MG63 (cell line): Measurements from ENCODE around the gene ESYT2. TPM values are rescaled to one million over a fixed set of nuclear protein-coding genes. Genes with fewer than 3 reads are reported as not detected.

Experiments
- DNase-seq: peaks from one replicate; pipeline ENCODE4 v3.0.0-alpha.2; 2020
- H3K27me3 ChIP-seq: fragments of 250-450 bp; sonication (Bioruptor Pico); 2 replicates; pipeline ENCODE4 v1.5.1; 2020; ENCODE audit warnings: mild to moderate bottlenecking, moderate library complexity
- H3K36me3 ChIP-seq: fragments of 250-450 bp; sonication (Bioruptor Pico); 2 replicates; pipeline ENCODE4 v1.5.1; 2020; ENCODE audit warnings: mild to moderate bottlenecking, moderate library complexity
- H3K4me3 ChIP-seq: fragments of 250-450 bp; sonication (Bioruptor Pico); 2 replicates; pipeline ENCODE4 v1.5.1; 2020; ENCODE audit warnings: mild to moderate bottlenecking, moderate library complexity
- H3K9me3 ChIP-seq: fragments of 250-450 bp; sonication (Bioruptor Pico); 2 replicates; pipeline ENCODE4 v1.5.1; 2020; ENCODE audit warnings: mild to moderate bottlenecking, moderate library complexity
- total RNA-seq: library from RNA; depleted of rRNA; stranded (reverse); fragments of >200 nt; shearing (Covaris generic); gene quantifications from 2 replicates; pipeline ENCODE4 v1.2.3, GENCODE V29; 2014; ENCODE audit warnings: low replicate concordance

The ESYT2 gene
- total RNA-seq, 1 experiment from 2014 or later, result 38.2 TPM

GRCh38 chr7:158816995-158817394 is 12.3 kb downstream of the ESYT2 start:
- no peak for DNase-seq
- Histone ChIP-seq H3K9me3 (no peaks in the 10 kb centered on the region), H3K4me3 (no peak overlapping the region), H3K36me3 (no peaks in the 10 kb centered on the region), H3K27me3 (no peaks in the 10 kb centered on the region)

- Histone ChIP-seq H3K27me3 (no peaks in the 10 kb centered on the region), H3K4me3 (no peak overlapping the region), H3K9me3 (no peaks in the 10 kb centered on the region), H3K36me3 (no peaks in the 10 kb centered on the region)
- no peak for DNase-seq
These were observed 13.0 kb downstream of the ESYT2 start for GRCh38 chr7:158816271-158816670.

GRCh38 chr7:158815800-158816128 is 13.5 kb downstream of the ESYT2 start:
- H3K4me3 ChIP-seq, result no peak overlapping the region
- no peak for DNase-seq
- no peaks in the 10 kb centered on the region for H3K36me3 ChIP-seq
- H3K27me3 ChIP-seq, result no peaks in the 10 kb centered on the region
- no peaks in the 10 kb centered on the region for H3K9me3 ChIP-seq

GRCh38 chr7:158815083-158815799 is 14.1 kb downstream of the ESYT2 start:
- no peaks in the 10 kb centered on the region for H3K27me3 ChIP-seq
- no peaks in the 10 kb centered on the region for H3K9me3 ChIP-seq
- no peaks in the 10 kb centered on the region for H3K36me3 ChIP-seq
- H3K4me3 ChIP-seq, result no peak overlapping the region
- DNase-seq, result no peak

- Histone ChIP-seq H3K9me3 (no peaks in the 10 kb centered on the region), H3K4me3 (no peak overlapping the region), H3K27me3 (no peaks in the 10 kb centered on the region), H3K36me3 (no peaks in the 10 kb centered on the region)
- DNase-seq, result no peak
These were observed 14.7 kb downstream of the ESYT2 start for GRCh38 chr7:158814637-158815036.

GRCh38 chr7:158812684-158813083 is 16.6 kb downstream of the ESYT2 start:
- H3K27me3 ChIP-seq, result no peaks in the 10 kb centered on the region
- H3K36me3 ChIP-seq, result no peaks in the 10 kb centered on the region
- H3K9me3 ChIP-seq, result no peaks in the 10 kb centered on the region
- H3K4me3 ChIP-seq, result no peak overlapping the region
- DNase-seq, result no peak

- Histone ChIP-seq H3K4me3 (no peak overlapping the region), H3K36me3 (no peaks in the 10 kb centered on the region), H3K9me3 (no peaks in the 10 kb centered on the region), H3K27me3 (no peaks in the 10 kb centered on the region)
- DNase-seq, result no peak
These were observed 17.4 kb downstream of the ESYT2 start for GRCh38 chr7:158811894-158812293.

GRCh38 chr7:158811461-158811860 is 17.8 kb downstream of the ESYT2 start:
- no peaks in the 10 kb centered on the region for H3K9me3 ChIP-seq
- H3K4me3 ChIP-seq, result no peak overlapping the region
- no peak for DNase-seq

GRCh38 chr7:158810846-158811245 is 18.5 kb downstream of the ESYT2 start:
- no peaks in the 10 kb centered on the region for H3K27me3 ChIP-seq
- H3K36me3 ChIP-seq, result no peaks in the 10 kb centered on the region
- no peak for DNase-seq
- H3K9me3 ChIP-seq, result no peaks in the 10 kb centered on the region
- no peak overlapping the region for H3K4me3 ChIP-seq

More at GRCh38 chr7:158811461-158811860, 17.8 kb downstream of the ESYT2 start:
- no peaks in the 10 kb centered on the region for H3K27me3 ChIP-seq
- H3K36me3 ChIP-seq, result no peaks in the 10 kb centered on the region

GRCh38 chr7:158809596-158809995 is 19.7 kb downstream of the ESYT2 start:
- no peaks in the 10 kb centered on the region for H3K27me3 ChIP-seq
- no peaks in the 10 kb centered on the region for H3K9me3 ChIP-seq
- H3K4me3 ChIP-seq, result no peak overlapping the region
- no peaks in the 10 kb centered on the region for H3K36me3 ChIP-seq
- no peak for DNase-seq

GRCh38 chr7:158808126-158808525 is 21.2 kb downstream of the ESYT2 start:
- no peak for DNase-seq
- H3K9me3 ChIP-seq, result no peaks in the 10 kb centered on the region
- no peaks in the 10 kb centered on the region for H3K36me3 ChIP-seq
- no peak overlapping the region for H3K4me3 ChIP-seq
- H3K27me3 ChIP-seq, result no peaks in the 10 kb centered on the region

GRCh38 chr7:158805937-158806336 is 23.4 kb downstream of the ESYT2 start:
- DNase-seq, result no peak
- H3K4me3 ChIP-seq, result no peak overlapping the region
- no peaks in the 10 kb centered on the region for H3K36me3 ChIP-seq

GRCh38 chr7:158805414-158805813 is 23.9 kb downstream of the ESYT2 start:
- DNase-seq, result no peak
- no peaks in the 10 kb centered on the region for H3K27me3 ChIP-seq
- H3K9me3 ChIP-seq, result no peaks in the 10 kb centered on the region
- no peak overlapping the region for H3K4me3 ChIP-seq
- no peaks in the 10 kb centered on the region for H3K36me3 ChIP-seq

More at GRCh38 chr7:158805937-158806336, 23.4 kb downstream of the ESYT2 start:
- Histone ChIP-seq H3K9me3 (no peaks in the 10 kb centered on the region), H3K27me3 (no peaks in the 10 kb centered on the region)

- DNase-seq, result no peak
- H3K36me3 ChIP-seq, result no peaks in the 10 kb centered on the region
These were observed 25.0 kb downstream of the ESYT2 start for GRCh38 chr7:158804335-158804734.

GRCh38 chr7:158803367-158803969 is 25.8 kb downstream of the ESYT2 start:
- Histone ChIP-seq H3K27me3 (no peaks in the 10 kb centered on the region), H3K4me3 (no peak overlapping the region), H3K36me3 (no peaks in the 10 kb centered on the region), H3K9me3 (no peaks in the 10 kb centered on the region)
- DNase-seq, result no peak

More at GRCh38 chr7:158804335-158804734, 25.0 kb downstream of the ESYT2 start:
- Histone ChIP-seq H3K4me3 (no peak overlapping the region), H3K27me3 (no peaks in the 10 kb centered on the region), H3K9me3 (no peaks in the 10 kb centered on the region)

- H3K4me3 ChIP-seq, result no peak overlapping the region
- no peaks in the 10 kb centered on the region for H3K9me3 ChIP-seq
- DNase-seq, result no peak
- H3K36me3 ChIP-seq, result no peaks in the 10 kb centered on the region
- no peaks in the 10 kb centered on the region for H3K27me3 ChIP-seq
These were observed 26.6 kb downstream of the ESYT2 start for GRCh38 chr7:158802535-158803366.

- no peaks in the 10 kb centered on the region for H3K36me3 ChIP-seq
These were observed 30.6 kb downstream of the ESYT2 start for GRCh38 chr7:158798741-158799140.

More at GRCh38 chr7:158798741-158799140, 30.6 kb downstream of the ESYT2 start:
- Histone ChIP-seq H3K9me3 (no peaks in the 10 kb centered on the region), H3K27me3 (no peaks in the 10 kb centered on the region), H3K4me3 (no peak overlapping the region)
- no peak for DNase-seq
